Measurements from ENCODE around the gene HTT.

HTT gene

GRCh38 chr4:3074078-3074845 is at the start of gene HTT, which contains the start of gene HTT-AS:
Gene HTT, plus strand, starts transcription at chr4:3074681. Its CDS starts 145 bp downstream, at chr4:3074826.
Gene HTT-AS, minus strand, starts transcription at chr4:3074538.
- Mint-ChIP-seq H3K36me3 (ENCODE audit: low read depth) (peaks cover 23% of the 10 kb centered on the region), H3K27me3 (peaks cover 14% of the 10 kb centered on the region), H3K9me3 (no peaks in the 10 kb centered on the region), H3K4me3 (peak within 1 kb of the TSS; percentile 97), H3K4me1 (ENCODE audit: low read depth) (peaks cover 28% of the 10 kb centered on the region), H3K27ac (peak within 1 kb of the TSS; percentile 97)
- intact Hi-C loops (cut with micrococcal nuclease) = loop anchor here (10.0 kb wide), 1 partner anchor 109 kb away; the partner anchor contains the start of genes GRK4 and NOP14

GRCh38 chr4:3025881-3026280 is 48.6 kb upstream of the HTT start:
- Mint-ChIP-seq H3K27ac (no peak overlapping the region), H3K9me3 (peaks cover 12% of the 10 kb centered on the region), H3K36me3 (ENCODE audit: low read depth) (no peaks in the 10 kb centered on the region), H3K4me1 (ENCODE audit: low read depth) (no peaks in the 10 kb centered on the region), H3K4me3 (no peak overlapping the region), H3K27me3 (peaks cover 7% of the 10 kb centered on the region)
- intact Hi-C loops (cut with micrococcal nuclease) = no loop called here

- Mint-ChIP-seq H3K9me3 (peaks cover 12% of the 10 kb centered on the region), H3K27me3 (peaks cover 11% of the 10 kb centered on the region), H3K4me1 (ENCODE audit: low read depth) (no peaks in the 10 kb centered on the region), H3K4me3 (no peak overlapping the region), H3K36me3 (ENCODE audit: low read depth) (no peaks in the 10 kb centered on the region), H3K27ac (no peak overlapping the region)
- intact Hi-C loops (cut with micrococcal nuclease) = no loop called here
These were observed 47.9 kb upstream of the HTT start for GRCh38 chr4:3026540-3026939.

- intact Hi-C loops (cut with micrococcal nuclease) = no loop called here
- Mint-ChIP-seq H3K4me3 (no peak overlapping the region), H3K9me3 (no peaks in the 10 kb centered on the region), H3K36me3 (ENCODE audit: low read depth) (no peaks in the 10 kb centered on the region), H3K27ac (no peak overlapping the region), H3K27me3 (peaks cover 8% of the 10 kb centered on the region), H3K4me1 (ENCODE audit: low read depth) (no peaks in the 10 kb centered on the region)
These were observed 45.0 kb upstream of the HTT start for GRCh38 chr4:3029464-3029863.

GRCh38 chr4:3030566-3031356 is 43.7 kb upstream of the HTT start:
- no peak overlapping the region for H3K4me3 Mint-ChIP-seq
- intact Hi-C loops (cut with micrococcal nuclease) = no loop called here
- no peak overlapping the region for H3K27ac Mint-ChIP-seq
- no peaks in the 10 kb centered on the region for H3K4me1 Mint-ChIP-seq (ENCODE audit: low read depth)
- no peaks in the 10 kb centered on the region for H3K9me3 Mint-ChIP-seq
- peaks cover 15% of the 10 kb centered on the region for H3K27me3 Mint-ChIP-seq
- no peaks in the 10 kb centered on the region for H3K36me3 Mint-ChIP-seq (ENCODE audit: low read depth)

- no peaks in the 10 kb centered on the region for H3K9me3 Mint-ChIP-seq
- H3K27ac Mint-ChIP-seq = no peak overlapping the region
- intact Hi-C loops (cut with micrococcal nuclease) = no loop called here
- H3K36me3 Mint-ChIP-seq (ENCODE audit: low read depth) = no peaks in the 10 kb centered on the region
- peaks cover 22% of the 10 kb centered on the region for H3K27me3 Mint-ChIP-seq
- no peak overlapping the region for H3K4me3 Mint-ChIP-seq
- no peaks in the 10 kb centered on the region for H3K4me1 Mint-ChIP-seq (ENCODE audit: low read depth)
These were observed 43.0 kb upstream of the HTT start for GRCh38 chr4:3031357-3032082.

- no peak overlapping the region for H3K4me3 Mint-ChIP-seq
- no peaks in the 10 kb centered on the region for H3K36me3 Mint-ChIP-seq (ENCODE audit: low read depth)
- peaks cover 43% of the 10 kb centered on the region for H3K27me3 Mint-ChIP-seq
- peaks cover 18% of the 10 kb centered on the region for H3K4me1 Mint-ChIP-seq (ENCODE audit: low read depth)
- no peak overlapping the region for H3K27ac Mint-ChIP-seq
- intact Hi-C loops (cut with micrococcal nuclease) = no loop called here
- H3K9me3 Mint-ChIP-seq = no peaks in the 10 kb centered on the region
These were observed 40.2 kb upstream of the HTT start for GRCh38 chr4:3034231-3034630.

- intact Hi-C loops (cut with micrococcal nuclease) = loop anchor here (5.0 kb wide), 1 partner anchor 58 kb away; no protein-coding TSS in a partner anchor
- H3K4me1 Mint-ChIP-seq (ENCODE audit: low read depth) = peaks cover 20% of the 10 kb centered on the region
- H3K27ac Mint-ChIP-seq = no peak overlapping the region
- peaks cover 46% of the 10 kb centered on the region for H3K27me3 Mint-ChIP-seq
- H3K9me3 Mint-ChIP-seq = no peaks in the 10 kb centered on the region
- no peaks in the 10 kb centered on the region for H3K36me3 Mint-ChIP-seq (ENCODE audit: low read depth)
- H3K4me3 Mint-ChIP-seq = no peak overlapping the region
These were observed 39.2 kb upstream of the HTT start for GRCh38 chr4:3035249-3035648.

- H3K4me3 Mint-ChIP-seq = no peak overlapping the region
- H3K9me3 Mint-ChIP-seq = no peaks in the 10 kb centered on the region
- intact Hi-C loops (cut with micrococcal nuclease) = loop anchor here (5.0 kb wide), 1 partner anchor 58 kb away; no protein-coding TSS in a partner anchor
- peaks cover 24% of the 10 kb centered on the region for H3K4me1 Mint-ChIP-seq (ENCODE audit: low read depth)
- H3K36me3 Mint-ChIP-seq (ENCODE audit: low read depth) = no peaks in the 10 kb centered on the region
- H3K27ac Mint-ChIP-seq = no peak overlapping the region
- peaks cover 49% of the 10 kb centered on the region for H3K27me3 Mint-ChIP-seq
These were observed 38.8 kb upstream of the HTT start for GRCh38 chr4:3035674-3036073.

GRCh38 chr4:3036131-3036952 is 38.1 kb upstream of the HTT start:
- H3K36me3 Mint-ChIP-seq (ENCODE audit: low read depth) = no peaks in the 10 kb centered on the region
- intact Hi-C loops (cut with micrococcal nuclease) = loop anchor here (5.0 kb wide), 1 partner anchor 59 kb away; no protein-coding TSS in a partner anchor
- H3K9me3 Mint-ChIP-seq = no peaks in the 10 kb centered on the region
- H3K4me3 Mint-ChIP-seq = no peak overlapping the region
- H3K27me3 Mint-ChIP-seq = peaks cover 45% of the 10 kb centered on the region
- no peak overlapping the region for H3K27ac Mint-ChIP-seq
- H3K4me1 Mint-ChIP-seq (ENCODE audit: low read depth) = peaks cover 30% of the 10 kb centered on the region

- Mint-ChIP-seq H3K27ac (peak overlapping the region; percentile 37), H3K36me3 (ENCODE audit: low read depth) (no peaks in the 10 kb centered on the region), H3K4me3 (peak overlapping the region; percentile 76), H3K27me3 (peaks cover 42% of the 10 kb centered on the region), H3K4me1 (ENCODE audit: low read depth) (peaks cover 46% of the 10 kb centered on the region), H3K9me3 (no peaks in the 10 kb centered on the region)
- intact Hi-C loops (cut with micrococcal nuclease) = loop anchor here (5.0 kb wide), 1 partner anchor 61 kb away; no protein-coding TSS in a partner anchor
These were observed 36.5 kb upstream of the HTT start for GRCh38 chr4:3037957-3038461.

GRCh38 chr4:3039706-3040366 is 34.6 kb upstream of the HTT start:
- no peaks in the 10 kb centered on the region for H3K9me3 Mint-ChIP-seq
- intact Hi-C loops (cut with micrococcal nuclease) = loop anchor here (5.0 kb wide), 1 partner anchor 63 kb away; no protein-coding TSS in a partner anchor
- peaks cover 55% of the 10 kb centered on the region for H3K4me1 Mint-ChIP-seq (ENCODE audit: low read depth)
- H3K36me3 Mint-ChIP-seq (ENCODE audit: low read depth) = no peaks in the 10 kb centered on the region
- peak overlapping the region; percentile 89 for H3K27ac Mint-ChIP-seq
- no peak overlapping the region for H3K4me3 Mint-ChIP-seq
- H3K27me3 Mint-ChIP-seq = peaks cover 42% of the 10 kb centered on the region

Measured in dendritic cell treated with granulocyte-macrophage colony-stimulating factor and Interleukin-4, amounts not matched to agents 40 ng/mL and 50 ng/mL, for 4 days (primary cell).